GM20000 (cell line): ENCODE data around the gene CREB3L4.

Source experiments
- DNase-seq: peaks from one replicate; pipeline ENCODE4 v3.0.0; 2012; ENCODE audit warnings: low spot score
- TF ChIP-seq, protein P1 (sequence below): IDR thresholded peaks from 2 replicates; pipeline ENCODE4 v1.5.1; 2012; ENCODE audit warnings: mild to moderate bottlenecking, control low read depth; ENCODE audit errors: extremely low read depth, missing control alignments

The CREB3L4 gene, protein sequence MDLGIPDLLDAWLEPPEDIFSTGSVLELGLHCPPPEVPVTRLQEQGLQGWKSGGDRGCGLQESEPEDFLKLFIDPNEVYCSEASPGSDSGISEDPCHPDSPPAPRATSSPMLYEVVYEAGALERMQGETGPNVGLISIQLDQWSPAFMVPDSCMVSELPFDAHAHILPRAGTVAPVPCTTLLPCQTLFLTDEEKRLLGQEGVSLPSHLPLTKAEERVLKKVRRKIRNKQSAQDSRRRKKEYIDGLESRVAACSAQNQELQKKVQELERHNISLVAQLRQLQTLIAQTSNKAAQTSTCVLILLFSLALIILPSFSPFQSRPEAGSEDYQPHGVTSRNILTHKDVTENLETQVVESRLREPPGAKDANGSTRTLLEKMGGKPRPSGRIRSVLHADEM

DNA sequence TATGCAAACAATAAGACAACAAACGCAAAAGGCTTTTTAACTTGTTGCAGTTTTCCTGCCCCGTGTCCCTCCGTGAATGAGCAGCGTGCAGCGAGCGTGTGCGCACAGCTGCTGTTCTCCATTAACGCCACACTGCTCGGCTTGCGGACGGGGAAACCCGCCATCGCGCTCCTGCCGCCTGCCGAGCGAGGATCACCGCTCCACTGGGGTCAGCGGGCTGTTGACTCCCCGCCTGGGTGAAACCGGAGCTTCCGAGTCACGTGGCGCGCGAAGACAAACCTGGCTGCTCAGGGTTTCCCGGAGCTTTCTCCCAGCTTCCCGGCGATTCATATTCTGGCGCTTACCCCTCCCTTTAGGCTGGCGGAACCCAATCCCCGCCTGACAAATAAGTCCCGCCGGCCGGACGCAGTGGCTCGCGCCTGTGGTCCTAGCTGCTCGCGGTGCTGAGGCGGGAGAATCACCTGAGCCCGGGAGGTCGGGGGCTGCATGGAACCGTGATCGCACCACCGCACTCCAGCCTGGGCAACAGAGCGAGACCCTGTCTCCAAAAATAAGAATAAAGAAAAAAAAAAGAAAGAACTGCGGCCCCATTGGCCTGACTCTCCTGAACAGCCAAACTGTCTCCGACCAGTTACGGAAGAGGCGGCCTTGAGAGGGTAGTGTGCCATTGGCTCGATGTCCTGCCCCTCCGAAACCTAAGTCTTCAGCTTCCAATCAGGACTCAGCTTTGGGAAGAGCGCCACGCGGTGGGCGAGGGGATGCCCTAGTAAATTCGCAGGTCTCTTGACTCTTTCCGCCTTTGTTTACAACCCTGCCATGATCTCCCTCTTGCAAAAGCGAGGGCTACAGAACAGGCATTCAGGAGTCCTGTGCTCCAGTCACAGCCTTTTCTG is at the start of gene CREB3L4:
CREB3L4 (plus strand) TSS at position 796 of the 893 bp plus-strand sequence. CDS start 624 bp downstream, outside the sequence.
- TF ChIP-seq, protein P1, sequence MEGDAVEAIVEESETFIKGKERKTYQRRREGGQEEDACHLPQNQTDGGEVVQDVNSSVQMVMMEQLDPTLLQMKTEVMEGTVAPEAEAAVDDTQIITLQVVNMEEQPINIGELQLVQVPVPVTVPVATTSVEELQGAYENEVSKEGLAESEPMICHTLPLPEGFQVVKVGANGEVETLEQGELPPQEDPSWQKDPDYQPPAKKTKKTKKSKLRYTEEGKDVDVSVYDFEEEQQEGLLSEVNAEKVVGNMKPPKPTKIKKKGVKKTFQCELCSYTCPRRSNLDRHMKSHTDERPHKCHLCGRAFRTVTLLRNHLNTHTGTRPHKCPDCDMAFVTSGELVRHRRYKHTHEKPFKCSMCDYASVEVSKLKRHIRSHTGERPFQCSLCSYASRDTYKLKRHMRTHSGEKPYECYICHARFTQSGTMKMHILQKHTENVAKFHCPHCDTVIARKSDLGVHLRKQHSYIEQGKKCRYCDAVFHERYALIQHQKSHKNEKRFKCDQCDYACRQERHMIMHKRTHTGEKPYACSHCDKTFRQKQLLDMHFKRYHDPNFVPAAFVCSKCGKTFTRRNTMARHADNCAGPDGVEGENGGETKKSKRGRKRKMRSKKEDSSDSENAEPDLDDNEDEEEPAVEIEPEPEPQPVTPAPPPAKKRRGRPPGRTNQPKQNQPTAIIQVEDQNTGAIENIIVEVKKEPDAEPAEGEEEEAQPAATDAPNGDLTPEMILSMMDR: peak; percentile 35
- peak; percentile 90 for DNase-seq

DNA sequence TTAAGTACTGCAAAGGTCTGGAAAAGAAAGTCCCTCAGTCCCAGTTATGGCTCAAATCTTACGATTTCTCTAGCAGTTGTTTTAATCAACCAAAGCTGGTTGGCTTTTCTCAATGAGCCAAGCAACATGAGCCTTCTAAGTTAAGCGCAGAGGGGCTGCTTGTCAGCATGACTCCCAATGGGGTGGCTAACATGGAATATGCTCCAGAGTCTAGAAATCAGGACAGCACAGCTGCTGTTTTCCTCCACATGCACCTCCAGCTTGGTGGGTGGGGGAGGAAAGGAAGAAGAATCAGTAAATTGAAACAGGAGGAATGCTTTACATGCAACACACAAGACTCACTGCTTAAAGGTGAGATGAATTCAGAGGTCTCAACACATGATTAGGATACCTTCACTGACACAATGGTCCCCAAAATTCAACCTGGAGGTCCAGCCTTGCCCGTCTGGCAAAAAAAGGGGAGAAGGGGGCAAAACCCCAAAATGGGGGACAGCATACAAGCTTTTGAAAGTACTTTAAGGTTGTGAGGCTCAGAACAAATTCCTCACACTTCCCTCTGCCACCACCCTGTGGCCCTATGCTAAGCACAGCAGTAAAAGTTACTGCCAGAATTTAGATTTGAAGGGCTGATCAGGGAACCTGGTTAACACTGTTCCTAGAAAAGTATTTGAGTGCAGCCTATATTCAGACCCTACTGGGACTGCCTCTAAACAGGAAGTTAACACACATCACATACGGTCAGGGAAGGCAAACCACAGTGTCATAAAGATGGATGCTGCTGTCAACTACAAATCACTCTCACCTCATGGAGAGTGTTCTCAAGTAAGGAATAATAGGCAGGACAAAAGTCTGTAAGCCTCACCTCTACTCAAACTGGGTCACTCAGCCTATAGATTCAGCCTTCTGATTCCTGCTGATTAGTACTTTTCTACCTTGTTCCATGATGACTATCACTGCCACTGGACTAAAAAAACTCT is 47.5 kb upstream of the CREB3L4 start:
- peak; percentile 26 for DNase-seq
- TF ChIP-seq, protein P1: no peak

DNA sequence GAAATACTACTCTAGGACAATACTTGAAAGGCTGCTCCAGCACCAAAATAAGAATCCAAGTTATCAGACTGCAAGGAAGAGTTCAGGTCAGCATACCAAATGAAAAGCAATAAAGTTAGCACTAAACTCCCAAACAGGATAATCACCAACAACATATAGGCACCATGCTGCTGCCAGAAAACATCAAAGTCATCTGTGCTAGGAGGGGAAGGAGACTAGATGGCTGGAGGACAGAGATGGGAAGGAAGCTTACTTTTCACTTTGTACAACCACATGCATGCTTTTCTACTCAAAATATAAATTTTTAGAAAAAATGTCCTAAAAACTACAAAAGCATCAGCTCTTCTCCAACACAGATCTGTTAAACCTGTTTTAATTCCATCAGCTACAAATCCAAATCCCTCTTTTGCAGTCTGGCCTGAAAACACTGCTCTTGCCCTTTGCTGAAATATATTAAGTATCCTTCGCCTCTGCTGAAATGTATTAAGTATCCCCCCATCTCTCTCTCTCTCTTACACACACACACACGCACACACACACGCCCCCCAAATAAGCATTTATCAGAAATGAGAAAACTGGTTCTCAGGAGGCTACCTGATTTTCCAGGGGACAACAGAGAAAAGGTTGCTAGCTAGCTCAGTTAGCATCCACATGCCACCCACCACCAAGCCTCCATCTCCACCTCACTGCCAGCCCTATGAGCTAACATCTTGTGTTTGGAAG is 46.5 kb upstream of the CREB3L4 start:
- TF ChIP-seq, protein P1: no peak
- no peak for DNase-seq

DNA sequence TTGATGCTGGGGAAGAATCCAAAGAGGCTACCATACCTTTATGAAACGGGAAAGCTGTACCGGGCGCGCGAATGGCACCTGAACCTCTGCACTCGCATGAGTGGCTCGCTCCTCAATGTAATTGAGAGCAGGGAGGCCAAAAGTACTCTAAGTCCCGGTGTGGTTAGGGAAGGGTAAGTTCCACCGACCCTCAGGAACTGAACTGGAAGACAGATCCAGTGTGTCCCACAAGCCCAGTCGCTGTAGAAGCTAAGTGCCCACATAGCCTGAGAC is 46.0 kb upstream of the CREB3L4 start:
- TF ChIP-seq, protein P1: no peak
- no peak for DNase-seq

DNA sequence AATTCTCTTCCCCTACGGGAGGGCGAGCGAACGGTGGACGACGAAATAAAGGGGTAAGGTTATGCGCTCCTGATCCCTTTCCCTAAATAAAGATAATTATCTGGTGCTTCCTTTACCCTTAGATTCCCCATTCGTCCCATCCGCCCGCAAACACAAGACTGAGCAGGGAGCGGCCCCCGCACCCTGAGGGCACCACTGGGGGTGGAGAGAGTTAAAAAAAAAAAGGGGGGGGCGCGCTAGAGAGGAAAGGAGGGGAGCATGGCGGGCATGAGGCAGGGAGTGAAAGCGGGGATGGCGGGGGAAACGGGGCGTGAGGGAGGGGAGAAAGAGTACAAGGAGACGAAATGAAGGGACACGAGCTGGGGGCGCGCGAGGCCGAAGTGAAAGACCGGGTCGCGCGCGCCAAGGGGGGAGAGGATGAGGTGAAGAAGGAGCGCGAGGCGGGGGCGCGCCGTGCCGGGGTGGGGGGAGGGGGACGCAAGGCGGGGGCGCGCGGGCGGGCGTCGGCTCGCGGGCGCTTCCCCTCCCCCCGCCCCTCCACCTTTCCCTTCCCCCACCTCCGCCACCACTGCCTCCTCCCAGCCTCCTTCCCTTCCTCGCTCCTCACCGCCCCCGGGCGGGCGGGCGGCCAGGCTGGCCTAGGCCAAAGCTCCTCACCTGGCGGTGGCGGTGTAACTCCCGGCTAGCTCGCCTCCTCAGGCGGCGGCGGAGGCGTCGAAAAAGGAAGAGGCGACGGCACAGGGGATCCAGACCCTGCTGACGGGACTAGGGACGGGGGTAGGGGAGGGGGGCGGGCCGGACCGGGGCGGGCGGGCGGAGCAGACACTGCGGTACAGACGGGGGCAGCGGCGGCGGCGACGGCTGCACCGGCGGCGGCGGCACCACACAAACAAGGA is 45.4 kb upstream of the CREB3L4 start:
- DNase-seq: no peak

More for the DNA sequence above, 45.4 kb upstream of the CREB3L4 start:
- TF ChIP-seq, protein P1: peak; percentile 30
